GM06990 (cell line): ENCODE results near the gene HS3ST5.
"Not testable (repeated sequence)": the region's sequence is repeated elsewhere in the genome, so short reads cannot be mapped to it uniquely, and the experiment has no call there.

Source experiments
- DNase-seq: peaks from one replicate; pipeline ENCODE4 v3.0.0-alpha.2; 2011; ENCODE audit not compliant: insufficient read length; ENCODE audit errors: extremely low read depth
- H3K27me3 ChIP-seq: replicated peaks from 2 replicates; pipeline ENCODE4 v1.6.0; 2011; ENCODE audit warnings: low read length; ENCODE audit not compliant: control insufficient read depth, insufficient read depth
- H3K36me3 ChIP-seq: 2 replicates; pipeline ENCODE4 v1.5.1; 2011; ENCODE audit warnings: low read length; ENCODE audit not compliant: control insufficient read depth, insufficient read depth
- H3K4me3 ChIP-seq: replicated peaks from 2 replicates; pipeline ENCODE4 v1.5.1; 2011; ENCODE audit warnings: low read depth, mild to moderate bottlenecking, control low read depth, low read length
- TF ChIP-seq, protein P1 (sequence below): IDR thresholded peaks from 2 replicates; pipeline ENCODE4 v1.5.1; 2011; ENCODE audit warnings: low read length, control low read depth, mild to moderate bottlenecking, inconsistent platforms; ENCODE audit not compliant: insufficient read depth, poor library complexity, severe bottlenecking

Gene HS3ST5

DNA sequence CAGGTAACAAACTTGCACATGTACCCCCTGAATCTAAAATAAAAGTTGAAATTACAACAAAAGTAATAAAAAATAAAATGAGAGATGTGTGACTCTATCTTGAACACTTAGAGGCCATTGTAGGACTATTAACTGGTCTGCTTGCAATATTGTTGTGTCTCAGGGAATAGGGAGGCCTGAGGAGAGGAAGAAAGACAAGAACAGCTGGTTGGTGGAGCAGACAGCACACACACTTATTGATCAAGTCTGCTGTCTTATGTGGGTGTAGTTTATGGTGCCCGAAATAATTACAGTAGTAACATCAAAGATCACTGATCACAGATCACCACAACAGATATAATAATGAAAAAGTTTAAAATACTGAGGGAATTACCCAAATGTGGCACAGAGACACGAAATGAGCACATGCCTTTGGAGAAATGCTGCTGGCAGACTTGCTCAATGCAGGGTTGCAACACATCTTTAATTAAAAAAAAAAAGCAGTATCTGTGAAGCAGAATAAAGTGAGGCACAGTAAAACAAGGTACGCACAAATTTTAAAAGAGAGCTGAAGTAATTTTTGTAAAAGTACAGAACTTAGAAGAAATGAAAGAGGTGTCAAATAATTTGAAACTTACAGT, 261.8 kb downstream of the HS3ST5 start:
- no peak overlapping the region for H3K4me3 ChIP-seq
- TF ChIP-seq, protein P1, sequence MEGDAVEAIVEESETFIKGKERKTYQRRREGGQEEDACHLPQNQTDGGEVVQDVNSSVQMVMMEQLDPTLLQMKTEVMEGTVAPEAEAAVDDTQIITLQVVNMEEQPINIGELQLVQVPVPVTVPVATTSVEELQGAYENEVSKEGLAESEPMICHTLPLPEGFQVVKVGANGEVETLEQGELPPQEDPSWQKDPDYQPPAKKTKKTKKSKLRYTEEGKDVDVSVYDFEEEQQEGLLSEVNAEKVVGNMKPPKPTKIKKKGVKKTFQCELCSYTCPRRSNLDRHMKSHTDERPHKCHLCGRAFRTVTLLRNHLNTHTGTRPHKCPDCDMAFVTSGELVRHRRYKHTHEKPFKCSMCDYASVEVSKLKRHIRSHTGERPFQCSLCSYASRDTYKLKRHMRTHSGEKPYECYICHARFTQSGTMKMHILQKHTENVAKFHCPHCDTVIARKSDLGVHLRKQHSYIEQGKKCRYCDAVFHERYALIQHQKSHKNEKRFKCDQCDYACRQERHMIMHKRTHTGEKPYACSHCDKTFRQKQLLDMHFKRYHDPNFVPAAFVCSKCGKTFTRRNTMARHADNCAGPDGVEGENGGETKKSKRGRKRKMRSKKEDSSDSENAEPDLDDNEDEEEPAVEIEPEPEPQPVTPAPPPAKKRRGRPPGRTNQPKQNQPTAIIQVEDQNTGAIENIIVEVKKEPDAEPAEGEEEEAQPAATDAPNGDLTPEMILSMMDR = no peak
- no peak for DNase-seq

DNA sequence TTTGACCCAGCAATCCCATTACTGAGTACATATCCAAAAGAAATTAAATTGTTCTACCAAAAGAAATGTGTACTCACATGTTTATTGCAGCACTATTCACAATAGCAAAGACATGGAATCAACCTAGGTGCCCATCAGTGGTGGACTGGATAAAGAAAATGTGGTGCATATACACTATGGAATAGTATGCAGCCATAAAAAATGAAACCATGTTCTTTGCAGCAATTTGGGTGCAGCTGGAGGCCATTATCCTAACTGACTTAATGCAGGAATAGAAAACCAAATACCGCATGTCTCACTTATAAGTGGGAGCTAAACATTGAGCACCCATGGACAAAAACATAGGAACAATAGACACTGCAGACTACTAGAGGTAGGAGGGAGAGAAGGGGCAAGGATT, 262.4 kb downstream of the HS3ST5 start:
- not testable (repeated sequence) for H3K36me3 ChIP-seq, H3K4me3 ChIP-seq, H3K27me3 ChIP-seq, DNase-seq

More for the DNA sequence above, 261.8 kb downstream of the HS3ST5 start:
- H3K36me3 ChIP-seq = no peaks in the 10 kb centered on the region
- no peaks in the 10 kb centered on the region for H3K27me3 ChIP-seq

DNA sequence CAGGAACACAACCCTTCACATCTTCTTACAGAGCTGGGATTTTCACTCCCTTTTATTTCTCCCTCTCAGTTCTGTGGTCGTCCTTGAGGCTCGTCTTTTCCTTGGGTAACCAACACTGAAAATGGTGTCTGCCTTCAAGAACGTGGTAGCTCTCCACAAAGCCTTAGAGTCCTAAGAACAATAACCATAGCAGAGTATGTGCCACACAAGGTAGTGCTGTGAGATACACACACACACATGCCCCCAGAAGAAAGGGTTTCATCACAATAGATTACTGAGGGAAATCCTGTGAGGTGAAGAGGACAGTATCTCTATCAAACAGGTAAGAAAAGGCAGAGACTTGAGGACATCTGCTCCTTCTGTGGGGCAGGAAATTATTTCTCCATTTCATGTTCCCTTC, 267.0 kb downstream of the HS3ST5 start:
- TF ChIP-seq, protein P1 = no peak
- Histone ChIP-seq H3K27me3 (no peaks in the 10 kb centered on the region), H3K4me3 (no peak overlapping the region), H3K36me3 (no peaks in the 10 kb centered on the region)
- no peak for DNase-seq

DNA sequence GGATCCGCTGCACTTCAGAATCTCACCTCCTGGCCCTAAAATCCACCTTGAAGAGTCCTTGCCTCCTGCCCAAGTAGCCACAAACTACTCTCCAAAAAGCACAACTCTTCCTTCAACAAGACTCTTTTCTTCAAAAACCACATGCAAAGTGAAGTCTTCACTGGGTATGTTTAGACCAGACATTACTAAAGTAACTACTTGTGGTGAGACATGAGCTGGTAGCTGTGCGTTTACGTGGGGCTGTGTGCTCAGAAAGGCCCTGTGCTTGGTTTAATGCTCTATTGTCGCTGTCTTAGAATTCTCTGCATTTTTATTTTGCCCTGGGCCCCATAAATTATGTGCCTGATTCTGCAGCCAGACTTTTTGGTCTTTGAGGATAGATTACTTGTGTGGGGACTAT, 267.5 kb downstream of the HS3ST5 start:
- TF ChIP-seq, protein P1 = no peak
- H3K27me3 ChIP-seq = no peaks in the 10 kb centered on the region
- no peaks in the 10 kb centered on the region for H3K36me3 ChIP-seq
- H3K4me3 ChIP-seq = no peak overlapping the region
- no peak for DNase-seq

DNA sequence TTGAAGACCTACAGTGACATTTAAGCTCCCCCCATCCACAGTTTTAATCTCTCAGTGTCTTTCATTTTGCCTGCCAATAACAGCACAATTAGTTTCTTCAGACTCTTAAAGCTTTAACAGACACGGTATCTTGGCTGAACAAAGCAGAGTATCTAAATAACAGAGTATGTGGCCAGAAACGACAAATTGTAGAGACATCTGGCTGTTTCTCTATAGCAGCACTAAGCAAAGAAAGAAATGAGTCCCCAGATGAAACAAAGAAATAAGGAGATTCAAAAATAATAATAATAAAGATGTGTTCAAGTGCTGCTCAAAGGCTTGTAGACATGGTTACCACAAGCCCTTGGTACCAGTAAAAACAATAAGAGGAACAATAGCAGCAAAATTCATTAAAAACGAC, 274.1 kb downstream of the HS3ST5 start:
- TF ChIP-seq, protein P1 = no peak
- Histone ChIP-seq H3K36me3 (no peaks in the 10 kb centered on the region), H3K4me3 (no peak overlapping the region), H3K27me3 (no peaks in the 10 kb centered on the region)
- no peak for DNase-seq

DNA sequence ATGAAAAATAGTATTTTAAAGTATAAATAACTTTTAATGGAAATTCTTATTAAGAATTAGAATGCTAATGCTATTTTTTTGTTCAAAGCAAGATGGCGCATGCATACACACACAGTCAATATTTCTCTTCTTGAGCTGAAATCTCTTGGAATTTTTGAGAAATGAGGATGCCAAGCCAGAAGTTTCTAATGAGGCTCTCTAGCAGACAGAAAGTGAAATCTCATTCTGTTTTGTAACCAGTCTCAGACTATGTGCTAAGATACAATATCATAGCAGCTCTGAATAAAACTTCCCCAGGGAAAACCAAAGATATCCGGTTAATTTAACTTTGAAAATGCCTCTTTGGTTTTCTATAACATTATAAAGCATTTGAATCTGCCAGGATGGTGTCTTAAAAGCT, 274.7 kb downstream of the HS3ST5 start:
- TF ChIP-seq, protein P1 = no peak
- H3K27me3 ChIP-seq = no peaks in the 10 kb centered on the region
- DNase-seq = no peak
- no peak overlapping the region for H3K4me3 ChIP-seq
- no peaks in the 10 kb centered on the region for H3K36me3 ChIP-seq
